GM12801 (cell line): Measurements from ENCODE around the gene ST6GALNAC4.

Source experiments
- CTCF ChIP-seq: IDR thresholded peaks from one replicate; pipeline ENCODE4 v1.5.1; 2011; ENCODE audit warnings: control low read depth; ENCODE audit not compliant: insufficient read length; ENCODE audit errors: extremely low read depth

The ST6GALNAC4 gene

GRCh38 chr9:127876764-127877562 is 39.9 kb downstream of the ST6GALNAC4 start:
- TF ChIP-seq CTCF, result no peak

DNA sequence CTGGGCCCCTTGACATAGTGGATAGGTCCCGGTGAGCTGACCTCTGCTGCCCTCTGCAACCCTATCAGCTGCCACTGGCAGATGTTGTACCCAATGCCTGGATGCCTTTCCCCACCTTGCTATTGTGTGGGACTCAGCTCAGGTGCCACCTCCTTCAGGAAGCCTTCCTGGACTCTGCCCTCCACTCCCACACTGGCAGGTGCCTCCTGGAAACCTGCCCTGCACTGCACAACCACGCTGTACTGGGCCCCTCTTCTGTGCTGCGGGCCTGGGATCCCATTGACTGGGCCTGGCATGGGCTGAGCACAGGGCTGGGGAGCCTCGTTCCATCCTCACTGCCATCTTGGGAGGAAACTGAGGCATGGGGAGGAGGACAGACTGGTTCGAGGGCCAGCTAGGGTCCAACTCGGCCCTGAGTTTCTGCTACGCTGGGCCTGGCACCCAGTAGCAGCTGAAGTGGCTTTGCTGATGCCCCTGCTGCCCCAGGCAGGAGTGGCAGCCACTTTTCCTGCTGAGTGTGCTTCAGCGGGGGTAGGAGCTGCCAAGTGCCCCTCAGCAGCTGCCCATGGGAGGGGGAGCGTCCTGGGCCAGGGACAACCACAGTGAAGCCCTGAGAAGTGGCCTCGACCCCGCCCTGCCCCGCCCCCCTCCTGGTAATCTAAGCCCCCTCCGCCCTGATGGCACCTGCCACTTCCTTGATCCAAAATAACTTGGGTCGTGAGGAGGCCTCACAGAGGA is 40.6 kb downstream of the ST6GALNAC4 start:
- TF ChIP-seq CTCF, result no peak

GRCh38 chr9:127875306-127875966 is 41.4 kb downstream of the ST6GALNAC4 start:
- TF ChIP-seq CTCF, result no peak

GRCh38 chr9:127874301-127875221 is 42.3 kb downstream of the ST6GALNAC4 start:
- TF ChIP-seq CTCF, result no peak

DNA sequence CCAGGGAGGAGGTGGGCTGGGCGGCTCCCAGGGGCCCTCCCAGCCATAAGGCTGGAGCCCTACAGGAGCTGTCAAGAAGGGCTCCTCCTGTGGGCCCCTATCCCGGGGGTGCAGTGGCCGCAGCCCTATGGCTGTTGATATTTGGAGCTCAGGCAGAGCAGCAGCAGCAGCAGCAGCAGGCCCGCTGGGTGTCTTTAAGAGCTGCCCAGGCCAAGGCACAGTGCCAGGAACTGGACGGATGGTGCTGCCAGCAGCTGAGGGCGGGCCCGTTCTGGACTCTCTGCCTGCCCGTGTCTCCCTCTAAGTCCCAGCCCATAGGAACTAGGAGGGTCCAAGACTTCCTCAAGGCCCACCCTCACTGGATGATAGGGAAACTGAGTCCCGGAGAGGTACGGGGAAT is 43.0 kb downstream of the ST6GALNAC4 start:
- no peak for TF ChIP-seq CTCF

GRCh38 chr9:127873223-127873691 is 43.6 kb downstream of the ST6GALNAC4 start:
- TF ChIP-seq CTCF, result no peak
